K562 (cell line): ENCODE measurements around the gene KDM2B. TPM values are rescaled to one million over a fixed set of nuclear protein-coding genes. Genes with fewer than 3 reads are reported as not detected.
A peak's percentile ranks its signal among the peaks of the same experiment; 100 is the strongest.

ENCODE experiments used
- ARID3B ChIP-seq: fragments of 250-450 bp; sonication (Bioruptor Pico); IDR thresholded peaks from 2 replicates; pipeline ENCODE4 v1.4.0; 2020; ENCODE audit warnings: borderline replicate concordance
- CREB3L1 ChIP-seq: fragments of 450-650 bp; IDR thresholded peaks from 2 replicates; pipeline ENCODE4 v1.6.1; 2014; ENCODE audit warnings: low read depth, mild to moderate bottlenecking, moderate library complexity, borderline replicate concordance
- CTBP1 ChIP-seq: fragments of 450-650 bp; IDR thresholded peaks from 2 replicates; pipeline ENCODE4 v1.6.1; 2016; ENCODE audit warnings: borderline replicate concordance
- CXXC5 ChIP-seq: fragments of 250-450 bp; sonication (Bioruptor Pico); IDR thresholded peaks from 2 replicates; pipeline ENCODE4 v1.8.0; 2022; ENCODE audit warnings: inconsistent platforms, mild to moderate bottlenecking, moderate library complexity
- GATAD2A ChIP-seq: fragments of 450-650 bp; IDR thresholded peaks from 2 replicates; pipeline ENCODE4 v1.6.1; 2017
- HDAC2 ChIP-seq: fragments of 450-650 bp; IDR thresholded peaks from 2 replicates; pipeline ENCODE4 v1.6.1; 2016; ENCODE audit warnings: mild to moderate bottlenecking
- KLF10 ChIP-seq: fragments of 250-450 bp; sonication (Bioruptor Pico); IDR thresholded peaks from 2 replicates; pipeline ENCODE4 v1.6.1; 2021; ENCODE audit warnings: matching md5 sums
- NFATC3 ChIP-seq: fragments of 450-650 bp; IDR thresholded peaks from 2 replicates; pipeline ENCODE4 v1.6.1; 2017; ENCODE audit warnings: mild to moderate bottlenecking
- PBX2 ChIP-seq, 2 experiments: IDR thresholded peaks in 1 of 2; conservative IDR thresholded peaks in 1 of 2; 2 replicates each; pipeline ENCODE4 v1.6.1; 2016; ENCODE audit warnings: low read depth in 2 of 2, mild to moderate bottlenecking in 1 of 2, missing compliant biosample characterization in 1 of 2, missing genetic modification characterization in 1 of 2, moderate library complexity in 1 of 2
- POLR3G ChIP-seq: IDR thresholded peaks from 2 replicates; pipeline ENCODE4 v1.6.1; 2011; ENCODE audit not compliant: insufficient read length, insufficient replicate concordance; ENCODE audit errors: extremely low read depth
- RAD51 ChIP-seq: fragments of 450-650 bp; IDR thresholded peaks from 2 replicates; pipeline ENCODE4 v1.7.1; 2016; ENCODE audit warnings: low read depth, mild to moderate bottlenecking, borderline replicate concordance
- SMAD2 ChIP-seq: fragments of 150-350 bp; IDR thresholded peaks from 2 replicates; pipeline ENCODE4 v1.6.1; 2014; ENCODE audit warnings: low read depth, mild to moderate bottlenecking, low read length
- SPI1 ChIP-seq: IDR thresholded peaks from 2 replicates; pipeline ENCODE4 v1.6.1; 2011; ENCODE audit warnings: low read depth, low read length, control low read depth, borderline replicate concordance
- ZNF282 ChIP-seq: sonication (generic); formaldehyde crosslinking; IDR thresholded peaks from 2 replicates; pipeline ENCODE4 v1.8.1; 2023; ENCODE audit warnings: missing genetic modification reagents
- polyA plus RNA-seq, 8 experiments: library from polyadenylated mRNA; depleted of rRNA in 4 of 8; stranded (reverse) in 5 of 8; unstranded in 3 of 8; fragments of >200 nt; fragmentation: Nextera tagmentation in 2 of 8; fragmentation: Illumina TruSeq in 1 of 8; extraction: Ambion mirVana in 2 of 8; extraction: Trizol in 1 of 8; gene quantifications; 2 replicates each; pipeline versions ENCODE4 v1.2.1 to v1.2.3, GENCODE V29; 2011 to 2014; ENCODE audit warnings: inconsistent platforms in 1 of 8, missing spikeins in 1 of 8
- total RNA-seq, 7 experiments: library from RNA; depleted of rRNA in 6 of 7; stranded (reverse); fragments of >200 nt in 6 of 7; fragmentation: Illumina TruSeq in 2 of 7; extraction: Trizol in 2 of 7; gene quantifications; 2 replicates each; pipeline versions ENCODE4 v1.2.1 to v1.2.3, GENCODE V29; 2011 to 2021; ENCODE audit warnings: low replicate concordance in 1 of 7
- TF ChIP-seq, protein P1 (sequence below): fragments of 450-650 bp; IDR thresholded peaks from 2 replicates; pipeline ENCODE4 v1.7.1; 2018; ENCODE audit warnings: mild to moderate bottlenecking, low read depth; ENCODE audit not compliant: partially characterized antibody
- TF ChIP-seq, protein P2 (sequence below), 2 experiments: fragments of 200-800 bp in 1 of 2; sonication (Bioruptor generic) in 1 of 2; sonication (generic) in 1 of 2; formaldehyde crosslinking in 1 of 2; IDR thresholded peaks in 1 of 2; conservative IDR thresholded peaks in 1 of 2; 2 replicates each; pipeline versions ENCODE4 v1.5.0 to v1.6.1; 2016 to 2020; ENCODE audit warnings: missing compliant biosample characterization in 1 of 2, missing genetic modification characterization in 1 of 2, missing genetic modification reagents in 1 of 2

Gene KDM2B
- total and polyA plus RNA-seq, 9 of the 15 experiments (the other 6 are each of a cell fraction or from before 2014, with no cell fraction given): 7.4 to 50.5 (median 22.5) TPM

- TF ChIP-seq PBX2 (CRISPR knock-in tag; IDR thresholded peaks at IDR 0.05; ENCODE audit: low read depth) (no peak), PBX2 (tag; conservative IDR thresholded peaks at IDR 0.05; ENCODE audit: low read depth) (no peak), CTBP1 (peak; percentile 35), KLF10 (CRISPR knock-in tag) (no peak), RAD51 (peak; percentile 34; the same call in 1 of the 2 replicates), ARID3B (CRISPR knock-in tag) (no peak), ZNF282 (no peak), SPI1 (no peak), GATAD2A (0 out of 2 replicates have a peak, but pooled peaks have one; percentile 5), CXXC5 (CRISPR knock-in tag) (no peak), POLR3G (no peak), CREB3L1 (no peak), SMAD2 (no peak), NFATC3 (no peak), HDAC2 (0 out of 2 replicates have a peak, but pooled peaks have one; percentile 5)
- TF ChIP-seq, protein P1, sequence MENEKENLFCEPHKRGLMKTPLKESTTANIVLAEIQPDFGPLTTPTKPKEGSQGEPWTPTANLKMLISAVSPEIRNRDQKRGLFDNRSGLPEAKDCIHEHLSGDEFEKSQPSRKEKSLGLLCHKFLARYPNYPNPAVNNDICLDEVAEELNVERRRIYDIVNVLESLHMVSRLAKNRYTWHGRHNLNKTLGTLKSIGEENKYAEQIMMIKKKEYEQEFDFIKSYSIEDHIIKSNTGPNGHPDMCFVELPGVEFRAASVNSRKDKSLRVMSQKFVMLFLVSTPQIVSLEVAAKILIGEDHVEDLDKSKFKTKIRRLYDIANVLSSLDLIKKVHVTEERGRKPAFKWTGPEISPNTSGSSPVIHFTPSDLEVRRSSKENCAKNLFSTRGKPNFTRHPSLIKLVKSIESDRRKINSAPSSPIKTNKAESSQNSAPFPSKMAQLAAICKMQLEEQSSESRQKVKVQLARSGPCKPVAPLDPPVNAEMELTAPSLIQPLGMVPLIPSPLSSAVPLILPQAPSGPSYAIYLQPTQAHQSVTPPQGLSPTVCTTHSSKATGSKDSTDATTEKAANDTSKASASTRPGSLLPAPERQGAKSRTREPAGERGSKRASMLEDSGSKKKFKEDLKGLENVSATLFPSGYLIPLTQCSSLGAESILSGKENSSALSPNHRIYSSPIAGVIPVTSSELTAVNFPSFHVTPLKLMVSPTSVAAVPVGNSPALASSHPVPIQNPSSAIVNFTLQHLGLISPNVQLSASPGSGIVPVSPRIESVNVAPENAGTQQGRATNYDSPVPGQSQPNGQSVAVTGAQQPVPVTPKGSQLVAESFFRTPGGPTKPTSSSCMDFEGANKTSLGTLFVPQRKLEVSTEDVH: no peak
- TF ChIP-seq, protein P2, sequence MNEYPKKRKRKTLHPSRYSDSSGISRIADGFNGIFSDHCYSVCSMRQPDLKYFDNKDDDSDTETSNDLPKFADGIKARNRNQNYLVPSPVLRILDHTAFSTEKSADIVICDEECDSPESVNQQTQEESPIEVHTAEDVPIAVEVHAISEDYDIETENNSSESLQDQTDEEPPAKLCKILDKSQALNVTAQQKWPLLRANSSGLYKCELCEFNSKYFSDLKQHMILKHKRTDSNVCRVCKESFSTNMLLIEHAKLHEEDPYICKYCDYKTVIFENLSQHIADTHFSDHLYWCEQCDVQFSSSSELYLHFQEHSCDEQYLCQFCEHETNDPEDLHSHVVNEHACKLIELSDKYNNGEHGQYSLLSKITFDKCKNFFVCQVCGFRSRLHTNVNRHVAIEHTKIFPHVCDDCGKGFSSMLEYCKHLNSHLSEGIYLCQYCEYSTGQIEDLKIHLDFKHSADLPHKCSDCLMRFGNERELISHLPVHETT (CRISPR knock-in tag; conservative IDR thresholded peaks at IDR 0.05 in 1 of 2, IDR thresholded peaks at IDR 0.05 in 1 of 2): 0 out of 4 replicates have a peak, but pooled peaks of 1 of the 2 experiments have one; percentile 21
- TF ChIP-seq, all 486 proteins: peak for 22
Measured at GRCh38 chr12:121581686-121582429, 1.0 kb upstream of the KDM2B start (continued).
